ENCODE measurements around the gene CNGB1.
A peak's percentile ranks its signal among the peaks of the same experiment; 100 is the strongest.
"Not testable (repeated sequence)": the region's sequence is repeated elsewhere in the genome, so short reads cannot be mapped to it uniquely, and the experiment has no call there.

The CNGB1 gene

DNA sequence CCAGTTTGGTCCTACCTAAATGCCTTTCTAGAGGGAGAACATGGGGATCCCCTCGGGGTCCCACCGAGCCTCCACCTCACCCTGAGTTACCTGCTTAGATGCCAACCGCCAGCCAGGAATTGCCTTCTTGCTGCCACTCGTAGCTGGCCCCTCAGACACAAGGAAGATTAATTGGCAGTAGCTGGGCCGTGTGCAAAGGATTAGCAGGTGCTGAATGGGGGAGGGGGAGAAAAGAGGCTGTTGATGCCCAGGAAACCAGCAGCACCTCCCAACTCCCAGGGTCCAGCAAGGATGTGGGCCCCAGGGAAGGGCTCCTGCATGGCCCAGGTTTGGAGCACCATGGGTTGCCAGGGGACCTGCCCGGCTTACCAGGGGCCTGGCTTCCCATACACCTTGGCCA, at the start of gene CNGB1:
CNGB1 (minus strand) TSS at position 159 of the 400 bp plus-strand sequence. CDS start 3,842 bp downstream, outside the sequence.
- no peak for DNase-seq

GRCh38 chr16:58019866-58020538, 49.1 kb upstream of the CNGB1 start:
- DNase-seq = no peak

DNA sequence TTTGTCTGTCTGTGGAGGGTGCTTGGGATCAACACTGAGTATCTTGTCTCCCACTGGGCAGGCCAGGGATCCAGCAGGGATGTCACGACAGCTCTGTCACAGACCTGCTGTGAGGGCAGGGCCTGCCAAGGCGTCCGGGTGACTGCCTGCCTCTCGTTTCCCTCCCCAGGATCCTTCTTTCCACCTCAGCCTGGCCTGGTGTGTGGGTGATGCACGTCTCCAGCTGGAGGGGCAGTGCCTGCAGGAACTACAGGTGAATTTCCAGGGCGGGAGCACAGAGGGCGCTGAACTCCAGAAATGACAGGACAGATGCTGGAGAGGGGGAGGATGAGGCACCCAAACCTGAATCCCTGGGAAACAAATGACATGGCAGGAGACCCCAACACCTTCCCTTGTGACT, 47.9 kb upstream of the CNGB1 start:
- DNase-seq = no peak

GRCh38 chr16:58016840-58017446, 46.0 kb upstream of the CNGB1 start:
- DNase-seq = no peak

DNA sequence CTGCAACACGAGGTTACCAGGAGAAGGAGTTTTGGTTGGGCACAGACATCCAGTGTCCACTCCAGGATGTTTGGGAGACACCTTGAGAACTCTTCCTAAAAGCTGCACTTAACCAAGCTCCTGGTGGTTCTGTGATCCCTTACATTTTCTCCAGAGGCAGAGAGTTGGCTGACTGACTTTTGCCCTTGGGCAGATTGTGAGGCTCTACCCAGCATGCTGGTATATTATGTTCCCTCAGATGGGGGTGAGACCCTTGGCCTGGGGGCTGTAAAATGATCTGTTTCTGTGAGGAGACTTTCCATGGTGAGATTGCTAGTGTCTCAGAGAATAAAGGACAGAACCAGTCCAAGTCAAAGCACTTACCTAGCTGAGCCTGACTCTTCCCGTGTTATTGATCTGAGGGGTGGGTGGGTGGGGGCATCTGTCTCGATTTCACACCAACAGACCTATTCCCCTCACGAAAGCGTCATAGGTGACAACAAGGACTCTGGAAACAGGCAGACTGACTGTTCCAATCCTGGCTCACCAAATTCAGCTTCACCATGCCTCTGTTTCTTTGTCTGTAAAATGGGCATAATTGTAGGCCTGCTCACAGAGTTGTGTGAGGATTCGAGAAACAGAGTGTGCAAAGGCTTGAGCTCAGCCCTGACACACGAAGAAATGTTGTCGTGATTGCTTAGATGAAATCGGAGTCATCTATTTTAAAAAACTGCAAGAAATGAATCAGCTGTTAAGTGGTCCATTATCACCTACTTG, 42.5 kb upstream of the CNGB1 start:
- DNase-seq = no peak

DNA sequence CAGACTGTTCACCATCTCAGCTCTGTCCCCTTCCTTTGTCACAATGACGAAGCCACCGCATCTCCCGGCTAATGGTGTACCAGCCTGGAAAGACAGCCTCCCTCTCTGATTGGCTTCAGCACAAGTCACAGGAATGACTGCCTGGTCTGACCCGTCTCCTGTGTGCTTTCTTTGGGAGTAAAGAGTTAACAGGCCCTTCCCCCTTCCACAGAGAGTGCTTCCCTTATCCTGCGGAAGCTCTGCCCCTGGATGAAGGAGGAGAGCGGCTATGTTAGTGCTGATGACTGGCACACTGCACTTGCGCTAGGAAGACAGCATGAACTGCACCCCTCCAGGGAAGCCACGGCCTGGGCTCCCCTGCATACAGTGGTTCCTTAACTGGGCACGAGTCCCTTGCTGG, 41.6 kb upstream of the CNGB1 start:
- DNase-seq = no peak

DNA sequence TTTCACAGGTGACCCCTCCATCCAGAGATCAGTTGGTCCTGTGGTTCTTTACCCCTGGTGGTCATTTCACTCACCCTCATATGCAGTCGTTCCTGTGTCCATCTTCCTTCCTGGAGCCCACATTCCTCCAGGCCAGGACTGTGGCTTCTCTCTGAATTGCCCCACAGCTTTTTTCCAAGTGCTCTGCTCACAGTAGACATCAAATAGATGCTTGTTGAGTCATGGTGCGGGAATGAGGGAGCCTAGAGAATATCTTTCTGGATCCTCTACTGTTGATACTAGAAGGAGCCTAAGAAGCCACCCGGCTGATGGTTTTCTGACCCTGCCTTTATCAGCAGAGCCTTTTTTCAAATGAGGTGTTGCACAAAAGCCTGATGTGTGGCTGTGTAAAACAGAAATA, 40.7 kb upstream of the CNGB1 start:
- no peak for DNase-seq

DNA sequence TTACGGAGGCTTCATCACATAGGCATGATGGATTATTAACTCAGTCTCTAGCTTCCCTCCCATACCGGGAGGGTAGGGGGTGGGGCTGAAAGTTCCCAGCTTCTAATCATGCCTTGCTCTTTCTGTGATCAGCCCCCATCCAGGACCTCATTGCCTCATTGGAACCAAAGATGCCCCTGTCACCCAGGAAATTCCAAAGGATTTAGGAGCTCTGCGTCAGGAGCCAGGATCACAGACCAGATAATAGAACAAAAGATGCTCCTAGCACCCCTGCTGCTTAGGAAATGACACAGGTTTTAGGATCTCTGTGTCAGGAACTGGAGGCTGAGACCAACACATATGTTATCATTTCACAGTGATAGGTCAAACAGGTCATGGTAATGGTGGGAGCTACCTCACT, 40.0 kb upstream of the CNGB1 start:
- DNase-seq = no peak

DNA sequence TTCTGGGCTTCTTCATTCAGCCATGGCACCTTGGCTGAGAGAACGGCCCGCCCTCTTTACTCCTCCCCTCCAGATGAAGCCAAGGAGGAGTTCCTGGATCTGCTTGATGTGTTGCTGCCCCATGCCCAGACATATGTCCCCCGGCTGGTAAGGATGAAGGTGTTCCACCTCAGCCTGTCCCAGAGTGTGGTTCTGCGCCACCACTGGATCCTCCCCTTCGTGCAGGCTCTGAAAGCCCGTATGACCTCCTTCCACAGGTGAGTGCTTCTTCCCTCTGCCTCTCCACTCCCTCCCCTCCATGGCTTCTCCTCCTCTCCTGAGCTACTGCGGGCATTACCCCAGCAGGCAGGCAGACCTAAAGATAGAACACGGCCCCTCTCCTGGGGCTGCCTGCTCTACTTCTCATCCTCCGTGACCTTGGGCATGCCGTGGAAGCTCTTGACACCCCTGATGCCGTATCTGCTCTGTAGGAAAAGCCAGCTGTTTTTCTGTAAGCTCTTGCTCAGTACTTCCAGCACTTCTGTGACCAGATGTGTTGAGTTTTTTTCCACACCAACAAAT, 39.0 kb upstream of the CNGB1 start:
- DNase-seq = no peak

GRCh38 chr16:58004736-58005135, 33.8 kb upstream of the CNGB1 start:
- not testable (repeated sequence) for DNase-seq

DNA sequence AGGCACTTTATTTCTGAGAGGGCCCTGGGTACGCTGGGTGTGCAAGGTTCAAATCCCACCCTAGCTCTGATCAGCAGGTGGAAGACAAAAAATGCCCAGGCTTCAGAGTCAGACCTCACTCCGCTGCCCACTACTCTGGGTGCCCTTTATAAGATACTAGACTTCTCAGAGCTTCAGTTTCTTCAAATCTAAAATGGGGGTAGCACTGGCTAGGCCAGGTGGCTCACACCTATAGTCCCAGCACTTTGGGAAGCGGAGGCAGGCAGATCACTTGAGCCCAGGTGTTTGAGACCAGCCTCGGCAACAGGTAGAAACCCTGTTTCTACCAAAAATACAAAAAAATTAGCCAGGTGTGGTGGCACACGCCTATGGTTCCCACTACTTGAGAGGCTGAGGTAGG, 32.0 kb upstream of the CNGB1 start:
- no peak for DNase-seq

DNA sequence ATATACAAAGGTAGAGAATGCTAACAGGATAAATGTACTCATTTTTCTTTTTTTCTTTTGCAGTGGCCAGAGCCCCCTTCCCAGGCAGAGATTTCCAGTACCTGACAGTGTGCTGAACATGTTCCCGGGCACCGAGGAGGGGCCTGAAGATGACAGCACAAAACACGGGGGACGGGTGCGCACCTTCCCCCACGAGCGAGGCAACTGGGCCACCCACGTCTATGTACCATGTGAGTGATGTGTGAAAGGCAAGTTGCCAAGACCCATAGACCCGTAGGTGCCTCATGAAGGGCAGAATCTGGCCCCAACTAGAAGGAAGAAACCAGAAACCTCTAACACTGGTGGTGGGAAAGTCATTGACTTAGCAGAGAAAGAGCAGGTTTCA, 31.5 kb upstream of the CNGB1 start:
- DNase-seq = no peak

GRCh38 chr16:58001781-58002415, 31.0 kb upstream of the CNGB1 start:
- DNase-seq = no peak

DNA sequence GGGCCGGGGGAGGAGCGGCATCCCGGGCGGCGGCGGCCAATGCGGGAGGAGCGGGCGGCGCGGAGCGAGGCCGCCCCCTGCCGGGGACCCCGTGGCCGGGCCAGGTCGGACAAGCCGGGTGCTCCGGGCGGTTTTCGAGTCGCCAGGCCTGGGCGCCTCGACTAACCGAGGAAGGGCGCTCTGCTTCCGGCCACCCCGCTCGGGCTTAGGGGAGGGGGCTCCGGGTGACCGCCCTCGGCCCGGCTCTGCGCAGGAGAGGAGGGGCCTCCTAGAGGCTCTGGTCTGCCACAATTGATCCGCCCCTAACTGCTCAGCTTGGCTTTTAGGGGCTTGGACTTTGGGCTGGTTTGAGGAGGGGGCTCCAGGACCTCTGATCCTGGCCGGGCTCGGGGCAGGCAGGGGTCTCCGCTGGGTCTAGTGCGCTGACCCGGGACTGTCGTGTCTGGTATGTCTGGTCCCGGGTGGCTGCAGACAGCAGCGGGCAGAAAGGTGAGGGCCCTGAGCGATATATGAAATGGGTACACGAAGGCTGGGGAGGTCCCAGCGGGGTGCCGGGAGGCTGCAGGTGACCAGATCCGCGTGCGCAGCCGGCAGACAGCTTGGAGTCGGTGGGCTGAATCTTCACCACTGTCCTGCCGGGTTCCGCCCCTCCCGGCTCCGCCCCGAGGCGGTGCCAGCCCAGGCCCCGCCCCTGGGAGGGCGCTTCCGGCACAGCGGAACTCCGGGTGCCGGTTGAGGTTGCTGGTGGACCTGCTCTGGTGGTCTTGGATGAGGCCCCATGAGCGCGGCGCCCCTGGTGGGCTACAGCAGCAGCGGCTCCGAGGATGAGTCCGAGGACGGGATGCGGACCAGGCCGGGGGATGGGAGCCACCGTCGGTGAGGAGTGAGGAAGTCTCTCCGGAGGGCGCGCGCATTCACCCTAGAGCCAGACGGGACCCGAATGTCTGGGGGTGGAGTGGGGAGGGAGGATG, 30.1 kb upstream of the CNGB1 start, which contains the start of gene USB1:
USB1 (plus strand) TSS at position 702 of the 971 bp plus-strand sequence; CDS start at position 779, 77 bp downstream.
- peak; percentile 81 for DNase-seq

DNA sequence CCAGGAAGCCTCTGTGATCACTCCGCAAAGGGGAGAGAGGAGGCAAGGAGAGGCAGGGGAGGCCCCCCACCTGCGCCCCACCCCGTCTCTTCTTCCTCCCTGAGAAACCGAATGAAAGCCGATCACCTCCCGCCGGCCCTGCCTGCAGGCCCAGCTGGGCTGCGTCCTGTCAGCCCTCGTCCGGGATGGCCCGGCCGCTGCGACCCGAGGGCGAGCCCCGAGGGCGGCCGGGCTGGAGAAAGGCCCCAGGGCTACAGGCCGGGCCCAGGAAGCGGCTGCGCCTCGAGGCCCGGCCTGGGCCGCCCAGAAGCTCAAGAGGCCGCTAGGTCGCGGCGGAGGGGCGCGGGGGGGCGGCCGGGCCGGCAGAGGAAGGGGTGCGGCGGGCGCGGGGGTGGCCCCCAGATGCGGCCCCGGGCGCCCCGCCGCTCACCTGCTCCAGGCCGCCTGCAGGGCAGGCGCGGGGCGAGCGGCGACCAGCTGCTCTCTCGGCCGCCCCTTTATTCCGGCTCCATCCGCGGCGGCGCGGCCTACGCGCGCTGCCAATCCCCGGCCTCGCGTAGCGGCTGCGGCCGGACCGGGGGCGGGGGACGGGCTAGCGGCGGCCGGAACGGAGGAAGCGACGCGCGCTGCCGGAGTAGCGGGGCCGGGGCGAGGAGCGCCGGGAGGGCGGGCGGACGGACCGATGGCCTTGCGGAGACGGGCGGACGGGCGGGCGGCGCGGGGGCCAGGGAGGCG, 29.2 kb upstream of the CNGB1 start, which contains the start of gene ZNF319:
ZNF319 (minus strand) TSS at position 702 of the 735 bp plus-strand sequence. CDS start 2,407 bp downstream, outside the sequence.
- DNase-seq = peak; percentile 18

- peak; percentile 9 for DNase-seq
Observed at GRCh38 chr16:57999366-57999970, 28.5 kb upstream of the CNGB1 start.

DNA sequence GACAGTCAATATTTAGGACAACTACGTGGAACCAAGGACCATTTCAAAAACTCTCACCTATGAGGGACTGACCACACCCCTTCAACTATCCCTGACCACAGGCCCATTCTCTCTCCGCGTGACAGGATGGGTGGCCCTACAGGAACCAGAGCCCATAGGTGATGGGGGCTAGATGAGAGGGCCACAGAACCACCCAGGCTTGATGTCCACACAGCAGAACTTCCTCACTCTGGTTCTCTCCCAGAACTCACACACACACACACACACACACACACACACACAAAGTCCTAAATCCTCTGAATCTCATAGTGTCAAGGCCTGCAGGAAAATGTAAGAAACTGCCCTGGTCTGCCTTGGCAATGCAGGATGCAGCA, 28.1 kb upstream of the CNGB1 start:
- no peak for DNase-seq

DNA sequence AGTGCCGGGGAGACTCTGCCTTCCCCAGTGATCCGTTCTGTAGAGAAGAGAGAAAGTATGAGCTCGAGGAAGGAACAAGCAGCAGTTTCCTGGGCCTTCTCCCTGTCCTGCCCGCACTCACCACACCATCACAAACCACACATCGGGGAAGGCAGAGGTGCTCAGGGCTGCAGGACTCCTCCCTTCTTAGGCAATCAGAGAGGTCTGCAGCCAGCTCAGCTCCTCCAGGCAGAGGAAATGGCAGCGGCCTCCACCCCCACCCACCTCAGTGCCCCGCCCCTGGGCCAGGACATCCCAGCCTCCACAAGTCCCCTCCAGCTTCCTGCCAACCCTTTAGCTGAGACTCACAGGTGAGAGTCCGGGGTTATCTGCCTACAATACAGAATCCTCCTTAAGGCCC, 27.6 kb upstream of the CNGB1 start:
- DNase-seq = peak; percentile 37

- DNase-seq = no peak
Observed at GRCh38 chr16:57997528-57998265, 26.8 kb upstream of the CNGB1 start.

- DNase-seq = no peak
Observed at GRCh38 chr16:57997176-57997527, 26.2 kb upstream of the CNGB1 start.
